SU-DHL-6 (cell line): ENCODE results near the gene G3BP1.
"Not testable (repeated sequence)": the region's sequence is repeated elsewhere in the genome, so short reads cannot be mapped to it uniquely, and the experiment has no call there.

ENCODE experiments used
- H2AFZ ChIP-seq: fragments of 200-600 bp; sonication (generic); 2 replicates; pipeline ENCODE4 v1.6.1; 2014; ENCODE audit warnings: low read depth, mild to moderate bottlenecking, moderate library complexity, mixed read lengths, antibody characterized with exemption, low read length; ENCODE audit not compliant: severe bottlenecking
- H3F3A ChIP-seq: fragments of 200-600 bp; shearing (Covaris generic); 2 replicates; pipeline ENCODE4 v1.6.0; 2016; ENCODE audit warnings: antibody characterized with exemption, mild to moderate bottlenecking; ENCODE audit not compliant: insufficient read depth
- H3K27ac ChIP-seq: fragments of 200-600 bp; sonication (generic); 2 replicates; pipeline ENCODE4 v1.5.1; 2016; ENCODE audit warnings: low read depth, mild to moderate bottlenecking, low read length, moderate library complexity, mixed read lengths
- H3K27me3 ChIP-seq: fragments of 200-600 bp; sonication (generic), shearing (Covaris generic); 2 replicates; pipeline ENCODE4 v1.6.0; 2014; ENCODE audit warnings: mild to moderate bottlenecking, low read length
- H3K36me3 ChIP-seq: fragments of 200-600 bp; sonication (generic); 2 replicates; pipeline ENCODE4 v1.6.1; 2014; ENCODE audit warnings: mild to moderate bottlenecking, low read length, mixed read lengths
- H3K4me2 ChIP-seq: fragments of 300-600, 200-600 bp; shearing (Covaris generic), sonication (generic); 2 replicates; pipeline ENCODE4 v1.6.0; 2014; ENCODE audit warnings: low read length, low read depth, mild to moderate bottlenecking; ENCODE audit not compliant: poor library complexity, severe bottlenecking
- H3K4me3 ChIP-seq: fragments of 200-600 bp; sonication (generic); 2 replicates; pipeline ENCODE4 v1.5.1; 2014; ENCODE audit warnings: antibody characterized with exemption, low read length, mild to moderate bottlenecking, mixed read lengths; ENCODE audit not compliant: insufficient read depth, poor library complexity, severe bottlenecking
- H3K79me2 ChIP-seq: fragments of 200-600 bp; sonication (generic); 2 replicates; pipeline ENCODE4 v1.6.1; 2014; ENCODE audit warnings: mild to moderate bottlenecking, low read length, moderate library complexity; ENCODE audit not compliant: insufficient read depth
- H3K9ac ChIP-seq: fragments of 200-600 bp; sonication (generic); 2 replicates; pipeline ENCODE4 v1.7.0; 2014; ENCODE audit warnings: mild to moderate bottlenecking, low read length
- H3K9me2 ChIP-seq: fragments of 200-600 bp; sonication (generic); replicated peaks from 2 replicates; pipeline ENCODE4 v1.6.1; 2014; ENCODE audit warnings: low read length; ENCODE audit not compliant: insufficient read depth
- H3K9me3 ChIP-seq: fragments of 200-600 bp; sonication (generic); 2 replicates; pipeline ENCODE4 v1.6.1; 2014; ENCODE audit warnings: low read length, mixed read lengths; ENCODE audit not compliant: insufficient read depth
- H4K20me1 ChIP-seq: fragments of 200-600 bp; sonication (generic); 2 replicates; pipeline ENCODE4 v1.6.1; 2014; ENCODE audit warnings: low read depth, mild to moderate bottlenecking, antibody characterized with exemption, low read length, moderate library complexity, mixed read lengths
- EZH2phosphoT487 ChIP-seq: fragments of 200-600 bp; sonication (generic), shearing (Covaris generic); conservative IDR thresholded peaks from 2 replicates; pipeline ENCODE4 v1.6.1; 2018; ENCODE audit warnings: mild to moderate bottlenecking, antibody characterized with exemption, low read length, moderate library complexity, mixed read lengths
- TF ChIP-seq, protein P1 (sequence below): fragments of 200-600 bp; sonication (generic); IDR thresholded peaks from one replicate; pipeline ENCODE4 v1.5.1; 2017; ENCODE audit warnings: antibody characterized with exemption, mild to moderate bottlenecking, low read length, moderate library complexity; ENCODE audit not compliant: insufficient read depth, poor library complexity, severe bottlenecking

The G3BP1 gene

DNA sequence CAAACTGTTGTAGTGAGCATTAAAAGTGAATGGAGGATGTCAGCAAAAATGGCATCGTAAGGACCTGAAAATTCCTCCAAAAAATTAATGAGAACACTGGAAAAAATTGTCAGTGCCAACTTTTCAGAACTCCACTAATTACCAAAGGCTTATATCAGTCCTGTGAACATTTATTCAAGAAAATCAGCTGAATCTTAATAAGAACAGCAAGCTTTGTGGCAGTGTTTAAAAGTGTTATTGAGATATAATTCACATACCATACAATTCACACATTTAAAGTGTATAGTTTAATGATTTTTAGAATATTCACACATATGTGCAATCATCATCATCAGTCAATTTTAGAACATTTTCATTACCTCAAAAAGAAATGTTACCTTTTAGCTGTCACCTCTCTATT lies 57.6 kb downstream of the G3BP1 start:
- Histone ChIP-seq H3K79me2 (no peaks in the 10 kb centered on the region), H3K27me3 (no peaks in the 10 kb centered on the region), H3K4me3 (no peak overlapping the region), H2AFZ (no peak overlapping the region), H3K9me3 (peaks cover 6% of the 10 kb centered on the region; the same call in 1 of the 2 replicates), H3K4me2 (no peak overlapping the region), H4K20me1 (no peaks in the 10 kb centered on the region), H3F3A (no peaks in the 10 kb centered on the region), H3K9ac (no peak overlapping the region), H3K27ac (no peak overlapping the region), H3K36me3 (no peaks in the 10 kb centered on the region; the same call in 1 of the 2 replicates), H3K9me2 (no peaks in the 10 kb centered on the region)
- TF ChIP-seq EZH2phosphoT487 = no peak
- TF ChIP-seq, protein P1, sequence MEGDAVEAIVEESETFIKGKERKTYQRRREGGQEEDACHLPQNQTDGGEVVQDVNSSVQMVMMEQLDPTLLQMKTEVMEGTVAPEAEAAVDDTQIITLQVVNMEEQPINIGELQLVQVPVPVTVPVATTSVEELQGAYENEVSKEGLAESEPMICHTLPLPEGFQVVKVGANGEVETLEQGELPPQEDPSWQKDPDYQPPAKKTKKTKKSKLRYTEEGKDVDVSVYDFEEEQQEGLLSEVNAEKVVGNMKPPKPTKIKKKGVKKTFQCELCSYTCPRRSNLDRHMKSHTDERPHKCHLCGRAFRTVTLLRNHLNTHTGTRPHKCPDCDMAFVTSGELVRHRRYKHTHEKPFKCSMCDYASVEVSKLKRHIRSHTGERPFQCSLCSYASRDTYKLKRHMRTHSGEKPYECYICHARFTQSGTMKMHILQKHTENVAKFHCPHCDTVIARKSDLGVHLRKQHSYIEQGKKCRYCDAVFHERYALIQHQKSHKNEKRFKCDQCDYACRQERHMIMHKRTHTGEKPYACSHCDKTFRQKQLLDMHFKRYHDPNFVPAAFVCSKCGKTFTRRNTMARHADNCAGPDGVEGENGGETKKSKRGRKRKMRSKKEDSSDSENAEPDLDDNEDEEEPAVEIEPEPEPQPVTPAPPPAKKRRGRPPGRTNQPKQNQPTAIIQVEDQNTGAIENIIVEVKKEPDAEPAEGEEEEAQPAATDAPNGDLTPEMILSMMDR = no peak

DNA sequence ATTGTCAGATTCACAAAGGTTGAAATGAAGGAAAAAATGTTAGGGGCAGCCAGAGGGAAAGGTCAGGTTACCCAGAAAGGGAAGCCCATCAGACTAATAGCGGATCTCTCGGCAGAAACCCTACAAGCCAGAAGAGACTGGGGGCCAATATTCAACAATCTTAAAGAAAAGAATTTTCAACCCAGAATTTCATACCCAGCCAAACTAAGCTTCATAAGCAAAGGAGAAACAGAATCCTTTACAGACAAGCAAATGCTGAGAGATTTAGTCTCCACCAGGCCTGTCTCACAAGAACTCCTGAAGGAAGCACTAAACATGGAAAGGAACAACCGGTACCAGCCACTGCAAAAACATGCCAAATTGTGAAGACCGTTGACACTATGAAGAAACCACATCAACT lies 61.1 kb downstream of the G3BP1 start:
- not testable (repeated sequence) for H3K9ac ChIP-seq, H3K27me3 ChIP-seq, H3K4me3 ChIP-seq, H3K9me2 ChIP-seq, H3K4me2 ChIP-seq, H3K9me3 ChIP-seq, H3K79me2 ChIP-seq, H4K20me1 ChIP-seq, H3F3A ChIP-seq, H3K27ac ChIP-seq, H3K36me3 ChIP-seq, H2AFZ ChIP-seq

DNA sequence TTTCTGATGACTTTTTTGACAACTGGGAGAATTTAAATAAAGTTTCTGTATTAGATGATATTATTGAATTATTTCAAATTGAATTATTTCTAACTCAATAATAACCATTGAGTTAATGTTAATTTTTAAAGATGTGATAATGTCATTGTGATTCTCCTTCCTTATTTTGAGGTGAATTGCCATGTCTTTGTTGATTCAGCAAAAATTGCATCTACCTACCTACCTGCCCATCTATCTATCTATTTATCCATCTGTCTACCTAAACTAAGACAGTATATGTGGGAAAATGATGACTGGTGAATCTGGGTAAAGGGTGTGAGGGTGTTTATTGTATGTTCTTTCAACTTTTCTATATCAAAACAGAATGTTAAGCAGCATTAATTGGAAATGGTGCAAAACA lies 75.0 kb downstream of the G3BP1 start:
- H3K4me2 ChIP-seq = no peak overlapping the region
- H3F3A ChIP-seq = no peaks in the 10 kb centered on the region
- no peak overlapping the region for H3K9ac ChIP-seq
- H3K79me2 ChIP-seq = no peaks in the 10 kb centered on the region
- no peak overlapping the region for H3K4me3 ChIP-seq
- no peak overlapping the region for H2AFZ ChIP-seq
- H3K9me3 ChIP-seq = no peaks in the 10 kb centered on the region
- H3K9me2 ChIP-seq = no peaks in the 10 kb centered on the region
- H3K36me3 ChIP-seq = no peaks in the 10 kb centered on the region
- H3K27ac ChIP-seq = no peak overlapping the region
- H4K20me1 ChIP-seq = no peaks in the 10 kb centered on the region
- H3K27me3 ChIP-seq = no peaks in the 10 kb centered on the region
- TF ChIP-seq, protein P1 = no peak
- no peak for TF ChIP-seq EZH2phosphoT487

DNA sequence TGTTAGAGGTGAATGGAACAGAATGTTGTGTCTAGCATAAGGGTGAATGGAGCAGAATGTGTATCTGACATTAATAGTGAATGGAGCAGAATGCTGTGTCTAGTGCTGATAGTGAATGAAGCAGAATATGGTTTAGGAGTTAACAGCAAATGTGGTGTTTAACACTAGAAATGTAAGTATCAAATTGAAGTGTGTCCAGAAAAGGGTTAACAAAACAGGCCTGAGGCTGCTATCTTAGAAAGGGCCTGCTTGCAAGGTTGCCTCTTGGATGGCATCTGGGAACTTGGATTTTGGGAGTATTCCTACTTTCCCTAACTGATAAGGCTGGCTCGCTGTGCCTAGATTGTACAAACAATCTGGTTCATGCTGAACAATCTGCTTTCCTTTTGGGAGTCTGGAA lies 76.1 kb downstream of the G3BP1 start:
- Histone ChIP-seq H4K20me1 (no peaks in the 10 kb centered on the region), H2AFZ (no peak overlapping the region), H3K4me2 (no peak overlapping the region), H3K9me3 (no peaks in the 10 kb centered on the region), H3K27ac (no peak overlapping the region), H3K79me2 (no peaks in the 10 kb centered on the region), H3K36me3 (no peaks in the 10 kb centered on the region), H3K9ac (no peak overlapping the region), H3K27me3 (no peaks in the 10 kb centered on the region), H3F3A (no peaks in the 10 kb centered on the region), H3K4me3 (no peak overlapping the region), H3K9me2 (no peaks in the 10 kb centered on the region)
- TF ChIP-seq, protein P1 = no peak
- no peak for TF ChIP-seq EZH2phosphoT487
